ENCODE results near the gene NKAIN4.

The NKAIN4 gene

DNA sequence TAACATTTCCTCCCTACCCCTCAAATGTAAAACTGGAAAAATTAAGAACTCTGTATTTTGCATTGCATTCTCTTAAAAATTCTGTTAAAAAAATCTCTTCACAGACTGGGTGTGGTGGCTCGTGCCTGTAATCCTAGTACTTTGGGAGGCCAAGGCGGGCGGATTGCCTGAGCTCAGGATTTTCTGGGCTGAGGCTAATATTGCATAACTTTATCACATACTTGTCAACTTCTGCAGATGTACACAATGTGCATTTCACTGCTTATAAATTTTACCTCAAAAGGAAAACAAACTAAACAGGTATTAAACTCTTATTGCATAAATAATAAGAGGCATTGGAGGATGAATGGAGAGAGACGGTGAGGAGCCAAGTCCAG lies 59.5 kb downstream of the NKAIN4 start:
- no peak for DNase-seq (ENCODE audit: low read depth in 2 of 2)

DNA sequence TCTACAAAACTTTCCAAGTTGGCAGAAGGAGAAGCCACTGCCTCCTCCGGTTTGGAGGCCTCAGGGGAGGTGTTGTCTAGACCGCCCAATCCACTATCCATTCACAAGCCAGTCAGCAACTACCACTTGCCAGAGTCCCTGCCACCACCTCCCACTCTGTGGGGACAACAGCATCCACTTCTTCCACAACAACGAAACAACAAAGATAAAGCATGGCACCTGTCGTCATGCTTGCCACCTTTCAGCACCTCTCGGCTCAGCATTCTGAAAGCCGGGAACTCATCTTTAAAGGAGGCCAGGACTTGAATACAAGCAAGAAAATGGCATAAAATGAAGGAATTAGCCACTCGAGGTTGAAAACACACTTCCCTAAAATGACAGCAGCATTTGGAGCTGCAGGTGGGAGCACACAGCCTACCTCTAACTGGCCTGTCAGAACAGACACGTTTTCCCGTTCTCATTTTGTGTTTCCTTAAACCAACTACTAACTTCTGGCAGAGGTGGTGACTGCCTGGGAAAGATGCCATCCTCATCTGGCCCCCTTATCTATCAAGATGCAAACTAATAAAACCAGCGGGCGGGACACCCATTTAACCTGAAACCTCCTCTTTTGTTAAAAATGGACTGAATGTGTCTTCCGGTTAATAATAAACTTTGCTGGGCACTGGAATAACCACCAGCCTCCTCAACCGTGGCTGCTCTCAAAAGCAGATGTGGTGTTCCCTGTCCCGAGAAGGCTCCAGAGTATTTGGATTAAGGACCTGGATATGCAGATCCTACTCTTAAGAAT lies 60.1 kb downstream of the NKAIN4 start:
- DNase-seq (ENCODE audit: low read depth in 2 of 2), result no peak

- no peak for DNase-seq (ENCODE audit: low read depth in 2 of 2)
Observed at GRCh38 chr20:63192721-63193120, 61.5 kb downstream of the NKAIN4 start.

GRCh38 chr20:63191400-63191799 lies 62.9 kb downstream of the NKAIN4 start:
- no peak for DNase-seq (ENCODE audit: low read depth in 2 of 2)

DNA sequence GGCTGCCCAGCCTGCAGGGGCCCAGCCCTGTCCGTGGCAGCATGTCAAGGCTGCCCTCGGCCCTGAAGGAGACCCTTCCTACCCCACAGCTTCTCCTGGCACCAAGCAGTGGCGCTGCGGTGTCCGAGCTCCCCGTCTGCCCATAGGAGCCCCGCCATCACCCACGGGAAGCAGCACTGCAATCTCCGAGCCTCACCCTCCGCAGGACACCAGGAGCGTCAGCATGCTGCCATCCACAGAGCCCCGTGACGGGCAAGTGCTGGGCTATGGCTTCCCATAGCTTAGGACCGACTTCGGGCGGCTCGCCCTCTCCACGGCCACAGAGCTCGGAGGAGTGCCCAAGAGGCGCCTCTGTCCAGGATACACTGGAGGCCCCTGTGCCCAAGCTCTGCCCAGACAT lies 63.4 kb downstream of the NKAIN4 start:
- no peak for DNase-seq (ENCODE audit: low read depth in 2 of 2)

All from stimulated activated CD4-positive, alpha-beta T cell treated with anti-CD3 and anti-CD28 coated beads, Interleukin-1b, Interleukin-23, amount 100 ng/mL, for 1 hour (primary cell).